ENCODE data around the gene GALNT9.

Gene GALNT9

DNA sequence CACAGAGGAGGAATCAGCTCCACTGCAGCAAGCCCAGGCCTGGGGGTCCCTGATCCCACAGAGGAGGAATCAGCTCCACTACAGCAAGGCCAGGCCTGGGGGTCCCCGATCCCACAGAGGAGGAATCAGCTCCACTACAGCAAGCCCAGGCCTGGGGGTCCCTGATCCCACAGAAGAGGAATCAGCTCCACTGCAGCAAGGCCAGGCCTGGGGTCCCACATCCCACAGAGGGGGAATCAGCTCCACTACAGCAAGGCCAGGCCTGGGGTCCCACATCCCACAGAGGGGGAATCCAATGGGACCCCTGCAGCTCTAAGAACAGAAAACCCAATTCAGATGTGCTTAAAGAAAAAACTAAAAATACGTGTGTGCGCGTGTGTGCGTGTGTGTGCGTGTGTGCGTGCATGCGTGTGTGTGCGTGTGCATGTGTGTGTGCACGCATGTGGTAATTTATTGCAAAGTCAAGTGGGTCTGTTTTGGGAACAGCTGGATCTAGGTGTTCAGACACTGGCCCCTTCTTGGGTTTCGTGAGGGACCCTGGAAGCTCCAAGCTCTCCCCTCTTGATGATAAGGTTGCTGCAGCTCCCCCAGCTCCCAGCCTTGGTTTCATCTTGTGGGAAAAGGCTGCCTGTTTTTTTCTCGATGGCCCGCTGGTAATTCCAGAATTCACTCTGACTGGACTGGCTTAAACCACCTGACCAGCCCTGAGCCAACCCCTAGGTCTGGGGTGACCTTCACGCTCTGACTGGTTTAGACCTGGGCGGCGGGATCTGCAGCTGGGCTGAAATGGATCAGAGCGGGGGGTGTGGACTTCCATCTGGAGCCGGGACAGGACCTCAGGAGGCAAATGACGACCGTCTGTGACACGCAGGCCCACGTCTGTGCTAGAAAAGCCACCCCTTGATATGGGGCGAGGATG is 47.1 kb downstream of the GALNT9 start:
- in situ Hi-C loops (cut with MboI; ENCODE audit: low sequenced_read_pairs): no loop called here

DNA sequence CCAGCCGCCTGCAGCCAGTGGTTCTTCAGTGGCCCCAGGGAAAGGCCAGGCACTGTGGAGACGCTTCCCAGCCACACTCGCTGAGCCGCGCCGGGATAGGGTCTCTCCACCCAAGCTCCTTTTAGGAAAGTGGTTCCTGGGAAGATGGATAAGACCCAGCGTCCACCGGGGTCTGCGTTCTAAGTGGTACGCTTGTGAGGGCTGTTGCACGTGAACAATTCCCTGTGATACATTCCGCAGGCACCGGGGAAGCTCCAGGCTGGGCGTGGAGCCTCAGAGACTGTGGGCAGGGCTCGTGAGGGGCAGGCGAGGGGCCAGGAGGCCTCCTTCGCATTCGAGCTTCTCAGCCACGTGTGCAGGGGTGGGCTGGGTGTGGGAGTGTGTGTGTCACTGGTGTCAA is 48.4 kb downstream of the GALNT9 start:
- in situ Hi-C loops (cut with MboI; ENCODE audit: low sequenced_read_pairs): no loop called here

DNA sequence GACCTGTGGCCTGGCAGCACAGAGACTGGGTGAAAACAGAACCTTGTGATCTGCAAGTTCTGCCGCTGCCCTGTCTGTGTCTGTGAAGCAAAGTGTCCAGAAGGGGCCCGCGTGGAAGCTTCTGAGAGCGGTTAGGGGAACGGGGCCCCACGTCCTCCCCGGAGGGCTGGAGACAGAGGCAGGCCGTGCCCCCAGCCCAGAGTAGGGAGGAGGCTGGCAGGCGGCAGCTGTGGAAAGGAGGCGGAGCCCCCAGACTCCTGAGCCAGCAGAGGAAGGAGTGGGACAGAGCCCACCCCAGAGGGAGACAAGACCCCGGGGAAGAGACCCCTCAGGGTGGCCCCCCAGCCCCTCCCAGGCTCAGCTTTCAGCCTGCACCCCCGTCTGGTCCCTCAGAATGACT is 49.0 kb downstream of the GALNT9 start:
- in situ Hi-C loops (cut with MboI; ENCODE audit: low sequenced_read_pairs): no loop called here

DNA sequence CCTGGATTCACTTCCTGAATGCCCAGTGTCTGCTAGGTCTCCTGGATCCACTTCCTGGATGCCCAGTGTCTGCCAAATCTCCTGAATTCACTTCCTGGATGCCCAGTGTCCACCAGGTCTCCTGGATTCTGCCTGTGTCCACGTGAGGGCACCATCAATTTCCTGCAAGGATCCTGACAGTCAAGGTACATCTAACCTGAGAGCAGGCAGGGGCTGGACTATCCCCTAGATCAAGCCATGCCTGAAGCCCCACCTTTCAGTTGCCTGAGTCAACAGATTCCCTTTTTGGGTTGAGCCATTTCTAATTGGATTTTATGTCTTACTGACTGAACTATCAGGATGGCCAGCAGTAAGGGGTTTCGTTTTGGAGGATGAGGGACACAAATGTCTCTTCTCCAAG is 49.5 kb downstream of the GALNT9 start:
- in situ Hi-C loops (cut with MboI; ENCODE audit: low sequenced_read_pairs): no loop called here

DNA sequence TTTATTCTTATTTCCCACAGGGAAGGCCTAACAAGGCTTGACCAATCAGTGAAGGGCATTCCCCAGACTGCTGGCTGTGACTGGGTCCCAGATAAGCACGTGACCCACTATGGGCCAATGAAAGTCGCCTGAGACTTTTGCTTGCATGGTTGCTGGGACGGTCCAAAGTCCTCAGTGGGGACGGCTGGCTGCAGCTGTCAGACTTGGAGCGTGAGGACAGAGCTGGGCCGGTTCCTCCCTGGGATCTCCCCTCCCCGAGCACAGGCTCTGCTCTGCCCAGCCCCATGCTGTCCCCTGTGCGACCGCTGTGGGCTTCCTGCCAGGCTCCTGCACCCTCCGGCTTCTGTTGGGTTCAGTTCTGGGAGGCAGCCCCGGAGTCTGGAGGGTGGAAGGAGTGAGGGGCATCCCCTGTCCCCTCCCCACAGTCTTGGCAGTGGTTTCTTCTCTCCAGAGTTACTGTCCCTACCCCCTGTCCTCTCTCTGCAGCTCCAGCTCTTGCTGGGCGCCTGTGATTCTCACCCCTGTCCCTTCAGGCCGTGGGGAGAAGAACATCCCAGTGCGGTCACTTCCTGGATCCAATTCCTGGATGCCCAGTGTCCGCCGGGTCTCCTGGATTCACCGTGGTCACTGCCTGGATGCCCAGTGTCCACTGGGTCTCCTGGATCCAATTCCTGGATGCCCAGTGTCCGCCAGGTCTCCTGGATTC is 50.1 kb downstream of the GALNT9 start:
- in situ Hi-C loops (cut with MboI; ENCODE audit: low sequenced_read_pairs): no loop called here

DNA sequence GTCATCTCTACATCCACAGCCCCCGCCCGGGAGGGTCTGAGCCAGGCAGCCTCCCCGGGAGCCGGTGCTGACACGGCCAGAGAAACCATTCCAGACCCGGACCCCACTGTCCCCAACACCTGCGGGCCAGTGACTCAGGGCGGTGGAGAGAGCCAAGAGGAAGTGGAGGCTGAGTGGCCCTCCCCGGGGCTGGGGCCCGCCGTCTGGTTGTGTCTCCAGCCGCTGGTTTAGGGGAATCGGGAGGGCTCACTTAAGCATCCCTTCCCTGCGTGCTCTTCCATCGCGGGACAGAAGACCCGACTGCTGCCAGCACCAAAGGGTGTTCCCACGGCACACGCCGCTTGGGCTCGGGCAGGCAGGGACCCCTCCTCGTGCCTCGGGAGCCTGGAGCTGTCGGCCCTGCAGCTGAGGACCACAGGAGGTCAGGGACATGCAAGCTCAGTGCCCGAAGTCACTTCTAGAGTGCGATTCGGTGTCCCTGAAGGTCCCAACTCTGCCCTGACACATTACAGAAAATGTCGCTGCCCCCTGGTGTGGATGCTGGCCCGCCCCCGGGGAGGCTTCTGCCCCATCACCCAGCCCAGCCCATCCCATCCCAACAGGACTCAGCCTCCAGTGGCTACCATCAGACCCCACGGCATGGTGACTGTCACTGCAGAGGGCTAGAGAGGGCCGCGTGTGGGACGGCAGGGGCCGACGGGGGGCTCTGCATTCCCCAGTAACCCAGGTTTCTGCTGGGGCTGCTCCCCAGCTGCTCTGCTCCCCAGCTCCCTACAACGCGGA is 50.8 kb downstream of the GALNT9 start:
- in situ Hi-C loops (cut with MboI; ENCODE audit: low sequenced_read_pairs): no loop called here

DNA sequence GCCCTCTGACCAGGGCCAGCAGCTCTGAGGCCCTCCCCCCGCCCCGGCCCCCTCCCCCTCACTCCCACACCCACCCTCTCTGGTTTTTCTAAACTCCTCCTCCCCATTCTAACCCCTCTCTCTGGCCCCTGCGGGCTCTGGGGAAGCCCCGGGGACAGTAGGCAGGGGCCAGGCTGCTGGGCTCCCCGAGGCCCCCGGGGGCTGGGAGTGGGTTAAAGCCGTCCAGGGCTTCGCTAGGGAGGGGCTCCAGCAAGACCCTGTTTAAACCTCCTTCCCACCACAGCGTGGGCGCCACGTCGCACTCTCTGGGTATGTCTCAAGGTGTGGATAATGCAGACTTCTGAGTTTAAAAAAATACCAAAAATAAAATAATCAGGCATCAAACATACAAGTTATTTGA is 51.4 kb downstream of the GALNT9 start:
- in situ Hi-C loops (cut with MboI; ENCODE audit: low sequenced_read_pairs): no loop called here

DNA sequence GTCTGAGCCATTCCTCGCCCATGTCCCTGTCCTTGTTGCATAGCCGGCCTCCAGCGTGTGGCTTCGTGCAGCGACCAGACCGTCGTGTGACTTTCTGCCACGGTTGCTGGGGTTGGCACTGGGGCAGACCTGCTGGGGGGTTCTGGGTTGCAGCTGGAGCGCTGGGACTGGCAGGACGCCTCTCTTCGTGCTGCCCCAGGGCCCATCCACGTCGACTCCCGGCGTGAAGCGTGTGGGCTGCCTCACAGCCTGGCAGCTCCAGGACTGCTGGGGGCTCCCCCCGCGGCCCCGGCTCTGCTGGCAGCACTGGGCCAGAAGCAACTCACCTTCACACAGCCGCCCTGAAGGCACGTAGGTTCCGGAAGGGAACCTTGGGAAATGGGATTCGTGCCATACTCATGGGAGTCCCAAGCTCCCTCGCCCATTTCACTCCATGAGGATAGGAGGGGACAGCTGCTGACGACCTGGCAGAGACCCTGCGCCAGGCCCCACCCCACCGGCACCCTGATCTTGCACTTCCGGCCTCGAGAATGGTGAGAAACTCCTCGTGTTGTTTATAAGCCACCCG is 51.9 kb downstream of the GALNT9 start:
- in situ Hi-C loops (cut with MboI; ENCODE audit: low sequenced_read_pairs): no loop called here

DNA sequence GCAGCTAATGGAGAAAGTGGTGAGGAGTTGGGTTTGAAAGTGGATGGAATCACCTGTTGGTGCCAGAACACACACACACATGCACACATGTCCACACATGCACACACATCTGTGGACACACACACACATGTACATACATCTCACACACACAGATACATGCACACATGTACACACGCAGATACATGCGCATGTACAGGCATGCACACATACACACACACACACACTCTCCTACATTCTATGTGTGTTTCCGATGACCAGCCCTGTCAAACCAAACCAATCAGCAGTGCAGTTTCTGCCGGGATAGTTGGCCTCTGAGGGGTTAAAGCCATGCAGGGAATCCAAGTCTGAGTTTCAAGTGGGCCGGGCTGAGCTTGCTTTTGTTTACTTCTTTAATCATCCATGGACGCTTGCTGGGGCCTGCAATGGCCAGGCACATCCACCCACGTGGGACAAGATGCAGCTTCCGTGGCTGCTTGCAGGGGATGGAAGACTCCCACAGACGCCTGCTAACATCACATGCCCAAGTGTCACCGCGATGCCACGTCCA is 52.5 kb downstream of the GALNT9 start:
- in situ Hi-C loops (cut with MboI; ENCODE audit: low sequenced_read_pairs): no loop called here

DNA sequence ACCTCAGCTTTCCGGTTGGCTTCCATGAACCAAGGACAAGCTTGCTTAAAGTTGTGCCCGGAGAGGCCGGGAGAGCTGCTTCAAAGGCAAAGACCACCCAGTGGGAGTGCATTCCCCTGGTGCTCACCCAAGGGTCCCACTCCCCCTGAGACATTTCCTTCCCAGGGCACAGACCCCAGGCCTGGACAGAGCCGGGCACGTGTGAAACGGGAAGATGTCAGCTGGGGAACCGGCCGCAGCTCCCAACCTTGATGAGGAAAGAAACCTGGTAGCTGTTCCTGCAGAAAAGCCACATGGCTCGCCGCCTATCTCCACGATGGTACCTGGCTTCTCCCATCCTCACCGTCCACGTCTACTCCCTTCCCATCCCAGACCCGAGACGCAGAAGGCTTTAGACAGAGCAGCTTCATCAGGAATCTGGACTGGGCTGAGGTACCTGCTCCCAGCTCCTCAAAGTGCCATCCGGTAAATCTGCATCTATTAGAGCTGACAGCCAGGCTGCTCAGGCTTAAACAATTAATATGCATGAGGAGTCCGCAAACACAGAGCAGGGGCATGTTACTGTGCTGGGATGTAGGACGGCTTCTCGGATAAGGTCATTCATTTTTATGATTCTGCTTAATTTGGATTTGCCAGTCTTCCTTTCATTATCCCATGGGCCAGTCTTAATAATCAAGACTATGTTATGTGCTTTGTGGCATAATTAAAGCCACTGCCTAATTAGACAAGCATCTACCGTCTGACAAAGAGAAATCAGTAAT is 53.1 kb downstream of the GALNT9 start:
- in situ Hi-C loops (cut with MboI; ENCODE audit: low sequenced_read_pairs): no loop called here

DNA sequence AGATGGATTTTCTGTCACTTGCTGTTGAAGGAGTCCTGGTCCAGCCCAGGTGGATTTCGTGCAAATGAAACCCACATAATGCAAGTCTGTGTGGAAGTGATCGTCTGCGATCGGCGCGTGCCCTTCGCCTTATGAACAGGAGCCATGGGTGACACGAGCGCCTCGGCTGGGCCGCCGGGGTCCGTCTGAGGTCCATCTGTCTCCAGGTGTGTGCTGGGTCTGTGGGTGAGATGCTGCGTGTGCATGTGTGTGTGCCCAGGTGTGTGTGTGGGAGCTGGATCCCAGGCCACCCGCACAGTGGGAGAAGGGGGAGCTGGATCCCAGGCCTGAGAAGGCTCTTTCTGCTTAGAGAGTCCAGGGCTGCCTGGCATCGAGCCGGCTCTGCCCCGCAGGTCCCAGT is 53.8 kb downstream of the GALNT9 start:
- in situ Hi-C loops (cut with MboI; ENCODE audit: low sequenced_read_pairs): no loop called here

DNA sequence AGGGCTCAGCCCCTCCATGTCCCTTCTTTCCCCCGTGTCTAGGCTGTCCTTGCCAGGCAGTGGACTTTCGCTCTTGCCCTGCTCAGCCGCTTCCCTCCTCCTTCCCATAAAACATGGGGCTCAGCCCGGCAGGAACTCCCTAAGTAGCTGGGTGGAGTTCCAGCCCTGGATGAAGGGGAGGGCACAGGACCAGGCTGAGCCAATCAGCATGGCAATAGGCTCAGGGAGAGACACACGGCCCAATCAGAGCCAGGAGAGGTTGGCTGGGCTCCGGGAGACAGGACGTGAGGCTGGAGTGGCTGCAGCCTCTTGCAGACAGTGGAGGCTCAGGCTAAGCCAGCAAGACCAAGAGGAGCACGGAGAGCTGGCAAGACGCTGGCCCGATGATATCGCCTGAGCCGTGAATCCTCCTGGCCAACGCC is 54.3 kb downstream of the GALNT9 start:
- in situ Hi-C loops (cut with MboI; ENCODE audit: low sequenced_read_pairs): no loop called here

DNA sequence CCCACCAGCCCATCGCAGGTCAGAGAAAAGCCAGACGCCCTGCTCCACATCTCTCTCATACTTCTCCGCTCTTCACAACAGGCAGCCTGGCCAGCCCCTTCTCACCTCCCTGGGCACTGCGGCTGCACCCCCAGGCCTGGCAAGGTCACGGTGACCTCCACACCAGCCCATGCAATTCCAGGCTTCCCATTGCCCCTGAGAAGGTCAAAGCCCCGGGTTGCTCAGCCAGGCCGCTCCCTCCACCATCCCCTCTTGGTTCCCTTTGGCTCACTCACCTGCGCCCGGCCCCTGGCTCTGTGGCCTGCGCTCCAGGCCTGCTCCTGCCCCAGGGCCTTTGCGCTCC is 55.4 kb downstream of the GALNT9 start:
- in situ Hi-C loops (cut with MboI; ENCODE audit: low sequenced_read_pairs): no loop called here

DNA sequence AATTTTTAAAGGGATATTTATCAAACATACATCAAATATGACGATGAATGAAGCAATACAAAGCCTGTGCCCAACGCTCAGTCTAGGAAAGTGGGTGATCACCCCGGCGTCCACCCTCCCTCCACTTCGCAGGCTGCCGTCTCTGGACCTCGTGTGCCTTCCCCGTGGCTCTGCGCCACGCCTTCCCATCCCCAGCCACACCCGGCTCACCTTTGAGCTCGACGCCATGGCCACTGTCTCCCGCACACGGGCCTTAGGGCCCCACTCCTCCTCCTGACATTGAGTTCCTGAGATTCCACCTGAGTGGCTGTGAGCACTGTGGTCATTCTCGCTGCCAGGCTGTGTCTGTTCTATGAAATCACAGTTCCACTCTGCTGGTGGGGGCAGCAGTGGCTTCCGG is 56.7 kb downstream of the GALNT9 start:
- in situ Hi-C loops (cut with MboI; ENCODE audit: low sequenced_read_pairs): no loop called here

DNA sequence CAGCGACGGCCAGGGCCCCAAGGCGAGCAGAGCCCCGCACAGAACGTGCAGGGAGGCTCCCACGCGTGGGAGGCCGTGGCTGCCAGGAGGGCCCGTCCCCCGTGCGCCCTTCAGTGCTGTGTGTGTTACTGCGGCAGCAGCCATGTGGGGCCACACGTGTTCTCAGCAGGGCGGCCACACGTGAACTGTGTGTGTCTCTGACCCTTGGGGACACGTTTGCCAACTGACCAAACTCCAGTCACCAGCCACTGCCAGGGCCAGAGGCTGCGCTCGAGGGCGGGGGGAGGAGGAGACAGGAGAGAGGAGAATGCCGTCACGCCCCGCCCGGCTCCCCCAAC is 57.7 kb downstream of the GALNT9 start:
- in situ Hi-C loops (cut with MboI; ENCODE audit: low sequenced_read_pairs): no loop called here

DNA sequence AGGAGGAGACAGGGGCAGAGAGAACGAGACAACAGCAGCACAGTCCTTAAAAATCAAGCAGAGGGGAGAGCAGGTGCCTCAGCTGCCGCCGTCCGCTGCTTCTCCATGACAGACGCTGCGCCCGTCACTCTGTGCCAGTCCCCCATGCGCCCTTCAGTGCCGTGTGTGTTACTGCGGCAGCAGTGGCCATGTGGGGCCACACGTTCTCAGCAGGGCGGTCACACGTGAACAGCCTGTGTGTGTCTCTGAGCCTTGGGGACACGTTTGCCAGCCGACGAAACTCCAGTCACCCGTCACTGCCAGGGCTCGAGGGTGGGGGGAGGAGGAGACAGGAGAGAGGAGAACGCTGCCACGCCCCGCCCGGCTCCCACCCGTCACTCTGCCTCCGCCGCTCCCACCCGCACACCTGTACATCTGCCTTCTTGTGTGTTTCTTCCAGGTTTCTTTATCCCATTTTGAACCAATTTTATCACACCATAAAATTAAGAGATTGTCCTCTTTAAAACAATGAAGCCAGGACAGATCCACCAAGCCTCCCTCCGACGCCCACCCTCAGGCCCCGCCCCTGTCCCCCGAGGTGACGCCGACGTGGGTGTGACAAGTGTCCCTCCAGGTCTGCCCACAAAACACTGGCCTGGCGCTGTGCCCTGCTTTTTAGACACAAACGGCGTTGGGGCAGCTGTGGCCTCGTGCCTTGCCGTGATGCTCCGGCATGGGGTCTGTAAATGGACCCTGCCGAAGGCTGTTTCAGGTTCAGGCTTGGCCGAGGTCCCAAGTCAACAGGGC is 58.2 kb downstream of the GALNT9 start:
- in situ Hi-C loops (cut with MboI; ENCODE audit: low sequenced_read_pairs): no loop called here

DNA sequence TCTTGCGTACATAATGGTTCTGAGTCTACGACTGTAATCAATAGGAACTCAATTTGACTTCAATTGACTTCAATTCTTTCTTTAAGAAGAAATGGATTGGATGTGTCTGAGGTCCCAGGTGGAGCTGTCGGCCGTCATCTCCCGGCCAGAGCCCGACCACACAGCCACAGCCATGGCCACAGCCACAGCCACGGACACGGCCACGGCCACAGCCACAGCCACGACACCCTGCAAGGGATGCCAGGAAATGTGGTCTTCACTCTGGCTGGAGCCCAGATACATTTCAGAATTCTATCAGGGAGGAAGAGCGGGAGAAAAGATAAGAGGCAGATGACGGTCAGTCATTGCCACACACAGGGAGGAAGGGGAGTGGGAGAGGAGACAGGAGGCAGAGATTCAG is 58.9 kb downstream of the GALNT9 start:
- in situ Hi-C loops (cut with MboI; ENCODE audit: low sequenced_read_pairs): no loop called here

DNA sequence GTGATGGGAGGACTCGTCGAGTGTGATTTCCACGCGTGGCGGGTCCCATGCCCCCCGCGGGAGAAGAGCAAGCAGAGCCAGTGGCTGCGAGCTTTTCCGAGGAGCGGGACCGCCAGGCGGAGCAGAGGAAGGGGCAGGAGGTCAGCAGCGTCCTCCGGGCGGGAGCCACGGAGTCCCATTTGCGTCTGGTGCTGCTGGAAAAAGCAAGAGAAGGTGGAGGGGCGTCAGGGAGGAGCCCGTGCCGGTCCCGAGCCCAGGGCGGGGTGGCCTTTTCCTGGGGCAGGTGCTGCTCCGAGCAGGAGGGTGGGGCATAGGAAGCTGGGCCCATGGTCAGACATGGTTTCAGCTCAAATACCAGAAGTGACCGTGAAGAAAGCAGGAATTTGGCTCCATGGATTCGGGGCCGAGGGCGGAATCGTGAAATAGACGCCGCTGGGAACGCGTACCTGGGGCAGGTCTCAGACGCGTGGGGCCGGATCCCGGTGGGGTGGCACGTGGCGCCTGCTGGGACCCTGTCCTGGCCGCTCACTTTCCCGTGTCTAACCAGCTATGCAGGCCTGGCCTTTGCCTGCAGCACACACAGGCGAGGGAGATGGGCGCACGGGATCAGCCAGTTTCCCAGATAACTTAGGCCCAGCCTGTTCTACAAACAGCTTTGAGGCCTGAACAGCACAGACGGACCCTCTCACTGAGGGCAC is 60.0 kb downstream of the GALNT9 start:
- in situ Hi-C loops (cut with MboI; ENCODE audit: low sequenced_read_pairs): no loop called here

DNA sequence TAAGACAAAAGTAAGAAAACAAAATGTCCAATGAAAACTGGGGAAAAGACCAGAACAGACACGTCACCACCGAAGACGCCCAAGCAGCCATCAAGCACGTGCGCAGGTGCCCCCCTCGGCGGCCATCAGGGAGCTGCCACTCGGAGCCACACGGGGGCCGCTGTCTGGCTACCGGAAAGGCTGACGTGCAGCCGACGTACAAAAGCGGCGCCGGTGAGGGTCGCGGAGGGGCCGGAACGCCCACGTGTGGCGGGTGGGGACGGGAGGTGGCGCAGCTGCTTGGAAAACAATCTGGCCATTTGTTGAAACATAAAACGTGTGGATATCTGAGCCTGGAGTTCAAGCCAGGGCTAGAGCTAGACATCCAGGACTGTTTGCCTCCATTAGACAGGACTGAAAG is 60.7 kb downstream of the GALNT9 start:
- in situ Hi-C loops (cut with MboI; ENCODE audit: low sequenced_read_pairs): no loop called here

Measured in HL-60/S4 treated with retinoic acid at 250 ng/mL for 4 days and 3 days (cell line).